Stimulated activated naive CD4-positive, alpha-beta T cell (primary cell): ENCODE data around the gene KRT16.
"Not testable (repeated sequence)": the region's sequence is repeated elsewhere in the genome, so short reads cannot be mapped to it uniquely, and the experiment has no call there.

ENCODE experiments used
- DNase-seq, 6 experiments: peaks; one replicate each; lab custom pipeline; 2025; lab: John Stamatoyannopoulos, UW

KRT16 gene

GRCh38 chr17:41614767-41615166 is 2.2 kb upstream of the KRT16 start:
- DNase-seq: not testable (repeated sequence)

GRCh38 chr17:41614098-41614497 is 1.5 kb upstream of the KRT16 start:
- DNase-seq: no peak

GRCh38 chr17:41613277-41614082 is 913 bp upstream of the KRT16 start:
- DNase-seq: no peak

GRCh38 chr17:41610965-41611640 is 1.5 kb downstream of the KRT16 start:
- no peak for DNase-seq

- DNase-seq: not testable (repeated sequence)
Observed at GRCh38 chr17:41610061-41610517, 2.5 kb downstream of the KRT16 start.

- DNase-seq: not testable (repeated sequence)
Observed at GRCh38 chr17:41606930-41607329, 5.6 kb downstream of the KRT16 start.

- DNase-seq: no peak
Observed at GRCh38 chr17:41602524-41602923, 10.0 kb downstream of the KRT16 start.

- DNase-seq: no peak
Observed at GRCh38 chr17:41600318-41600717, 12.2 kb downstream of the KRT16 start.

GRCh38 chr17:41599680-41600079 is 12.9 kb downstream of the KRT16 start:
- no peak for DNase-seq

GRCh38 chr17:41595585-41595984 is 17.0 kb downstream of the KRT16 start:
- no peak for DNase-seq

GRCh38 chr17:41594363-41594915 is 18.1 kb downstream of the KRT16 start:
- no peak for DNase-seq

- no peak for DNase-seq
Observed at GRCh38 chr17:41593306-41593981, 19.1 kb downstream of the KRT16 start.

- DNase-seq: no peak
Observed at GRCh38 chr17:41592601-41593305, 19.8 kb downstream of the KRT16 start.

GRCh38 chr17:41589301-41589700 is 23.3 kb downstream of the KRT16 start:
- no peak for DNase-seq

- no peak for DNase-seq
Observed at GRCh38 chr17:41588126-41588810, 24.3 kb downstream of the KRT16 start.

- DNase-seq: no peak
Observed at GRCh38 chr17:41586863-41587495, 25.6 kb downstream of the KRT16 start, which contains the start of gene KRT14. TSS of gene KRT14 (minus strand) at chr17:41586895. CDS start at chr17:41586834, 61 bp downstream.

- no peak for DNase-seq
Observed at GRCh38 chr17:41585301-41586056, 27.1 kb downstream of the KRT16 start.

GRCh38 chr17:41584331-41584927 is 28.1 kb downstream of the KRT16 start:
- DNase-seq: not testable (repeated sequence)
